ENCODE measurements around the gene ABTB2. TPM values are rescaled to one million over a fixed set of nuclear protein-coding genes. Genes with fewer than 3 reads are reported as not detected.
A peak's percentile ranks its signal among the peaks of the same experiment; 100 is the strongest.

ABTB2 gene
- total RNA-seq, 4 donors from 2014 or later, result 7.1 to 9.3 (median 7.7) TPM

GRCh38 chr11:34174412-34175041 lies 183.3 kb downstream of the ABTB2 start:
- Histone ChIP-seq H3K4me3 (peak overlapping the region in 2 of 4 donors; percentile 26 to 41), H3K4me1 (peaks cover 0 to 49% (median 15%) of the 10 kb centered on the region in 4 donors), H3K27ac (peak overlapping the region in 2 of 4 donors; percentile 26 to 37), H3K36me3 (peaks cover 0 to 19% (median 0%) of the 10 kb centered on the region in 3 donors), H3K27me3 (no peaks in the 10 kb centered on the region), H3K9me3 (no peaks in the 10 kb centered on the region)
- DNase-seq (ENCODE audit: low spot score in 2 of 2), result peak; percentile 77 to 80
- WGBS, 2 donors, result 11 to 15% methylated on average over 29 to 32 of the region's 33 CpGs
- TF ChIP-seq EP300 (IDR thresholded peaks at IDR 0.05) (peak in 1 of 2 donors; percentile 65), POLR2A (IDR thresholded peaks at IDR 0.05) (no peak)
- TF ChIP-seq, protein P1, sequence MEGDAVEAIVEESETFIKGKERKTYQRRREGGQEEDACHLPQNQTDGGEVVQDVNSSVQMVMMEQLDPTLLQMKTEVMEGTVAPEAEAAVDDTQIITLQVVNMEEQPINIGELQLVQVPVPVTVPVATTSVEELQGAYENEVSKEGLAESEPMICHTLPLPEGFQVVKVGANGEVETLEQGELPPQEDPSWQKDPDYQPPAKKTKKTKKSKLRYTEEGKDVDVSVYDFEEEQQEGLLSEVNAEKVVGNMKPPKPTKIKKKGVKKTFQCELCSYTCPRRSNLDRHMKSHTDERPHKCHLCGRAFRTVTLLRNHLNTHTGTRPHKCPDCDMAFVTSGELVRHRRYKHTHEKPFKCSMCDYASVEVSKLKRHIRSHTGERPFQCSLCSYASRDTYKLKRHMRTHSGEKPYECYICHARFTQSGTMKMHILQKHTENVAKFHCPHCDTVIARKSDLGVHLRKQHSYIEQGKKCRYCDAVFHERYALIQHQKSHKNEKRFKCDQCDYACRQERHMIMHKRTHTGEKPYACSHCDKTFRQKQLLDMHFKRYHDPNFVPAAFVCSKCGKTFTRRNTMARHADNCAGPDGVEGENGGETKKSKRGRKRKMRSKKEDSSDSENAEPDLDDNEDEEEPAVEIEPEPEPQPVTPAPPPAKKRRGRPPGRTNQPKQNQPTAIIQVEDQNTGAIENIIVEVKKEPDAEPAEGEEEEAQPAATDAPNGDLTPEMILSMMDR (IDR thresholded peaks at IDR 0.05), result peak; percentile 91 to 99 (median 96)

DNA sequence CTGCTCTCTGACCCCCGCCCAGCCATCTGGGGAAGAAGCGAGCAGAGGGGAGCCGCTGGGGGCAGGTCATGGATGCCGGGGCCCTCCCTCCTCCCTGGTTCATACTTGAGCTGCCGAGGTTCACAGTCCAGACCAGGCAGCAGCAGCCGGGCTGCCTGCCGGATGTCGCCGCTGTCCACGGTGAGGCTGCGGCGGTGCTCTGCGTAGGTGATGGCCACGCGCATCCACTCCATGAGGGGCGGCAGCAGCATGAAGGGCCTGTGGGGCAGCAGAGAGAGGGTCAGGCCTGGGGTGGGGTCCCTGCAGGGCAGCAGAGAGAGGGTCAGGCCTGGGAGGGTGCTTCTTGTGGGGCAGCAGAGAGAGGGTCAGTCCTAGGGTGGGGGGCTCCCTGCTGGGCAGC lies 184.8 kb downstream of the ABTB2 start:
- no peak overlapping the region for H3K27ac ChIP-seq
- peaks cover 0 to 34% (median 12%) of the 10 kb centered on the region in 4 donors for H3K4me1 ChIP-seq
- TF ChIP-seq EP300 (IDR thresholded peaks at IDR 0.05) (no peak), POLR2A (IDR thresholded peaks at IDR 0.05) (no peak)
- TF ChIP-seq, protein P1 (IDR thresholded peaks at IDR 0.05), result no peak
- no peak overlapping the region for H3K4me3 ChIP-seq
- peaks cover 0 to 22% (median 0%) of the 10 kb centered on the region in 3 donors for H3K36me3 ChIP-seq
- WGBS, 2 donors, result 96 to 97% methylated on average over 11 to 15 of the region's 16 CpGs
- no peak for DNase-seq (ENCODE audit: low spot score in 2 of 2)
- H3K9me3 ChIP-seq, result no peaks in the 10 kb centered on the region
- no peaks in the 10 kb centered on the region for H3K27me3 ChIP-seq

GRCh38 chr11:34169686-34170085 lies 188.1 kb downstream of the ABTB2 start:
- no peak overlapping the region for H3K27ac ChIP-seq

GRCh38 chr11:34168642-34169420 lies 189.0 kb downstream of the ABTB2 start:
- Histone ChIP-seq H3K27ac (no peak overlapping the region), H3K4me1 (peaks cover 0 to 4% (median under 1%) of the 10 kb centered on the region in 4 donors), H3K36me3 (peaks cover 0 to 62% (median 0%) of the 10 kb centered on the region in 3 donors), H3K4me3 (no peak overlapping the region), H3K27me3 (no peaks in the 10 kb centered on the region), H3K9me3 (no peaks in the 10 kb centered on the region)
- TF ChIP-seq, protein P1 (IDR thresholded peaks at IDR 0.05), result no peak
- TF ChIP-seq EP300 (IDR thresholded peaks at IDR 0.05) (no peak), POLR2A (IDR thresholded peaks at IDR 0.05) (no peak)
- 66 to 72% methylated on average over 14 to 18 of the region's 18 CpGs for WGBS, 2 donors
- no peak for DNase-seq (ENCODE audit: low spot score in 2 of 2)

More at GRCh38 chr11:34169686-34170085, 188.1 kb downstream of the ABTB2 start:
- peaks cover 0 to 54% (median 0%) of the 10 kb centered on the region in 3 donors for H3K36me3 ChIP-seq
- no peak overlapping the region for H3K4me3 ChIP-seq
- H3K27me3 ChIP-seq, result no peaks in the 10 kb centered on the region
- TF ChIP-seq, protein P1 (IDR thresholded peaks at IDR 0.05), result no peak
- TF ChIP-seq EP300 (IDR thresholded peaks at IDR 0.05) (no peak), POLR2A (IDR thresholded peaks at IDR 0.05) (no peak)
- WGBS, 2 donors, result 64 to 74% methylated on average over 8 of the region's 8 CpGs
- H3K9me3 ChIP-seq, result no peaks in the 10 kb centered on the region
- DNase-seq (ENCODE audit: low spot score in 2 of 2), result no peak
- peaks cover 0 to 11% (median 8%) of the 10 kb centered on the region in 4 donors for H3K4me1 ChIP-seq

DNA sequence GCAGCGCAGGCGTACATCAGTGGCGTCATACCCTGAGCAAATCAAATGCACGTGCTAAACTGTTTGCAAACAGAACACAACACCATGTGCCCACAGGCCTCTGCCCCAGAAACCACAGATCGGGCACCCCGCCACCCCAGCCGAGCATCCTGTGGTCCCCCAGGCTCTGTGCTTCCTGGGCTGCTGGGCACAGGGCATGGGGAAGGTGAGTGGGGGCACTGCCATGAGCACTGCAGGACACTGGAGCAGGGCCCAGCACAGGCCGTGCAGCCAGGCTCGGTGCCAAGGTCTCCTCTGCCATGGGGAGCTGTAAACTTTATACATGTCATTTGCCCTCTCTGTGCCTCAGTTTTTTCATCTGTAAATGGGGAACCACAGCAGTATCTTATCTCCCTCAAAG lies 189.8 kb downstream of the ABTB2 start:
- Histone ChIP-seq H3K9me3 (no peaks in the 10 kb centered on the region), H3K4me3 (no peak overlapping the region), H3K36me3 (peaks cover 0 to 70% (median 0%) of the 10 kb centered on the region in 3 donors), H3K4me1 (no peaks in the 10 kb centered on the region), H3K27ac (no peak overlapping the region), H3K27me3 (no peaks in the 10 kb centered on the region)
- TF ChIP-seq, protein P1 (IDR thresholded peaks at IDR 0.05), result no peak
- no peak for TF ChIP-seq POLR2A (IDR thresholded peaks at IDR 0.05)
- no peak for TF ChIP-seq EP300 (IDR thresholded peaks at IDR 0.05)
- WGBS, 2 donors, result 89 to 90% methylated on average over 9 of the region's 9 CpGs
- DNase-seq (ENCODE audit: low spot score in 2 of 2), result no peak

Measured in tibial nerve (tissue), 4 donors.